SK-MEL-5 (cell line): Measurements from ENCODE around the gene NEDD4L. TPM values are rescaled to one million over a fixed set of nuclear protein-coding genes. Genes with fewer than 3 reads are reported as not detected.
A peak's percentile ranks its signal among the peaks of the same experiment; 100 is the strongest.

Source experiments
- DNase-seq: peaks from one replicate; pipeline ENCODE4 v3.0.0-alpha.2; 2016; ENCODE audit warnings: low read depth, low spot score
- in situ Hi-C: cut with HindIII; loops from 2 replicates; pipeline ENCODE4 v1.10.0; 2016; ENCODE audit warnings: low sequenced_read_pairs, high pct_unique_total_duplicates, low pct_unique_long_range_greater_than_20kb
- total RNA-seq: library from RNA; depleted of rRNA; stranded (reverse); fragments of >200 nt; shearing (Covaris generic); gene quantifications from 2 replicates; pipeline ENCODE4 v1.2.3, GENCODE V29; 2014

The NEDD4L gene
- total RNA-seq, 1 experiment from 2014 or later = 215 TPM

DNA sequence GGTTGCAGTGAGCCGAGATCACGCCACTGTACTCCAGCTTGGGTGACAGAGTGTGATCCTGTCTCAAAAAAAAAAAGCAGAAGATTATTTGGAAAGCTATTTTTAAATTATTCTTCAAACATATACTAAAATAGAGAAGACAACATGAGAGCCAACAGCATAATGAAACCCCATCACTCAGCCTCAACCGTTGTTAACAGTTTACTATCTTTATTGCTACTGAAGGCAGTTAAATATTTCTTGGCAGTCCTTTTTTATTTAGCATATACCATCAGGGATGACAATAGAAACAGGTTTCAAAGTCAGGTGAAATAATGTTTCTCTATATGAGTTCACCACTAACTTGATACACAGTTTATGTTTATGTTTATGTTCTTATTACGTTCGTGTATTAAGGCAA, 157.2 kb downstream of the NEDD4L start:
- in situ Hi-C loops = no loop called here
- no peak for DNase-seq

DNA sequence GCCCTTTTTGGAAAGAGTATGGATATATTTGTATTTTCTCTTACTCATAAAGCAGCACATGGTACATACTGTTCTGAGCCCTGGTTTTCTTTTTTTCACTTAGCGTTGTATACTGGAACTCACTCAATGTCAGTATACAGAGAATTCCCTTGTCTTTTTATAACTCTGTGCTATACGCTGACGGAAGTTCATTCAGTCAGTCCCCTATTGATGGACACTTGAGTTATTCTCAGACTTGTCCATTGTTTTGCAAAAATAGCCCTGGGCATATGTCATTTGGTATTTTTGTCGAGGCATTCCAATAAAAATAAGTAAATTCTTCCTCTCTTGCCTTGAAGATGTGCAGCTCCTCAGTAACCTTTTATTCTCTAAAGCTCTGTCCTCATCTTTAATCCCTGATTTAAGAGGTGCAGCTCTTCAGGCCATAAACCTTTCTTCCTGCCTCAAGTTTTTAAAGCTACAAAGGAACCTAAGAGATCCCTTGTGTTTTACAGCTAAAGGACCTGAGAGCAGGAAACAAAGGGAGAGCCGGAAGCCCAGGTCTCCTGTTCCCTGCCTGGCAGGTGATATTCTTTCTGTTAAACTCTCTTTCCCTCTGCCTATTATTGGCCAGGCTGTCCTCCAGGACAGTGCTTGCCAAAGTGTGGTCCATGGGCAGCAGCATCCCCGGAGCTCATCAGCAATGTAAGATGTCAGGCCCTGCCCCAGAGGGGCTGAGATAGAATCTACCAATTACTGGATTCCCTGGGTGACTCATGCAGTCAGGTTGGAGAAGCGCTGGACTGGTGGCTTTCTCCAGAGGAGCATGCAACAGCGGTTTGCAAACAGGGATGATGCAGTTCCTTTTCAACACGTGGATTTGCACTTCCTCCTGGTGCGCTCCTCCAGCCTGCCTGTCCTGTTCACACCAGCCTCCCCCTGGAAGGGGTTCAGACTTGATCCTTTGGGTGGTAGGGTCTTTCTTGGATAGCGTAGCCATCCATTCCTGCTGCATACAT, 158.0 kb downstream of the NEDD4L start:
- in situ Hi-C loops = no loop called here
- peak; percentile 92 for DNase-seq

DNA sequence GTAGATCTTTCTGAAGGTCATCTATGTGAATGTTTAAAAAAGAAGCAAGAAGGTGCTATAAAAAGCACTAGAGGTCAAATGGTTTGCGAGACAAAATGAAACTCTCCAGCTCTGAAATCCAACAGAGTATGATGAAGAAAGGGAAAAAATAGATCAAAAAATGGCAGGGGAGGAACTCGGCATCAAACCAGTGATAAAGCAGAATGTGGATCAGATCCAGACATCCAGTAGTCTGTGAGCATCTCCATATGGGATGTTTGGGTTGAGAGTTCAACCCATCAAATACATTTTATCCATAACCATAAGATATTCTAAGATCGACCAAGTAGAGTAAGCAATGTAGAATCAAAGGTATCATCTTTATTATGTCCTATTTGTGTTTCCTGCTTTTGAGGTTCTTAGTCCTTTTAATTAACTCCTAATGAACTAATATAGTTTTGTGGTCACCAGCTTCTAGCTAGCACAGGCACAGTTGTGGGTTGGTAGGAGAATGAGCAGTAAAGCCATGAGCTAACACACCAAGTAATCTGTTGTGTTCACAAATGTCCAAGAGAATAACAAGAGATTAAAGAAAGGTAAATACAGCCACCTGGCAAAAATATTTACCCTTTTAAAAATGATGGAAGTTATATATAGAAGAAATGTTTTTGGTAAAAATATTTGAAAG, 160.9 kb downstream of the NEDD4L start:
- in situ Hi-C loops = no loop called here
- no peak for DNase-seq

DNA sequence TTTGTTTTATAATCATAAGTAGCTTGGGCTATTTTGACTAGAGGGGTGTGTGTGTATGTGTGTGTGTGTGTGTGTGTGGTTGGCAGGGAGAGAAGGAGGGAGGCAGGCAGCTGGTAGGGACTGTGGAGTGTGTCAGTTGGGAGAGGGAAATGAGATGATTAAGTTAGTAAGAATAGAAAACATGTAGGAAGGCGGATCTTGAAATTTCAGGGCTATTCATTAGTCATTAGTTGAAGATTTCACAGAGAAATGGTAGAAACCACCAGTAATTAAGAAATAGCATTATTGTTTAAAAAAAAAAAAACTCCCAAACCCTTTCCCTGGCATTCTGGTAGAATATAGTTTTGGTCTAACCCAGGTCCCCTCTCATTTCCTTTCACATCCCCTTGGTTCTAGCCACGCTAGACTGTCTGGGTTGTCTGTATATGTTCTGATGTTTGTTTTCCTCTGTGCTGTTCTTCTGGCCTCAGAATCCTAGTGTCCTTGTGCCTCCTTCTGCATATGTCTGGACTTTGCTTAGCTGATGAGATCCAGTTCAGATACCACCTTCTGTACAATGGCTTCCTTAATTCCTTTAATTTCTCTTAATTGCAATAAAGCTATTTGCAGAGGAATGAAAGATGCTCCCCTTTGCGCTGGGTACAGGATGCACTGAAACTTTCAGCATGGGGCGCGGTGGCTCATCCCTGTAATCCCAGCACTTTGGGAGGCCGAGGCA, 161.6 kb downstream of the NEDD4L start:
- DNase-seq = no peak

DNA sequence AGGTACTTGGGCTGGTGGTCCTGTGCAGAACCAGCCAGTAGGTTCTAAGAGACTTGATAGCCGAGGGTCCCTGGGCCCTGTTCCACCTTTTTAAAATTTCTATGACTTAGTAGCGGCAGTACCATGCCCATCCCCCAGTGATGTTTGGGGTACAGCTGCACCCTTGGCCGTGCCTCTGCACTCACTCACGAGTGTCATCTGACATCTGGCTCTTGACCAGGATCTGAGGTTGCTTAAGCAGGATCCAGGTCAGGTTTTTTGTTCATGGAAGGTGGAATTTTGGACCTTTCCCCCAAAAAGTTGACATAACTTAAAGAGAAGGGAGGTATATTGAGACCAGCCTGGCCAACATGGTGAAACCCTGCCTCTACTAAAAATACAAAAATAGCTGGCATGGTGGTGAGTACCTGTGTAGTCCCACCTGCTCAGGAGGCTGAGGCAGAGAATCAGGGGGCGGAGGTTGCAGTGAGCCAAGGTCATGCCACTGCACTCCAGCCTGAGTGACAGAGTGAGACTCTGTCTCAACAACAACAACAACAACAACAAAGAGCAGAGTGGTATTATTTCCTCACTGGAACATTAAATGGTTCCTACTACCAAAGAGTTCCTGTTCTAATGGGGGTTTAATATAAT, 163.6 kb downstream of the NEDD4L start:
- in situ Hi-C loops = no loop called here
- no peak for DNase-seq

More for the DNA sequence above, 161.6 kb downstream of the NEDD4L start:
- in situ Hi-C loops = no loop called here

DNA sequence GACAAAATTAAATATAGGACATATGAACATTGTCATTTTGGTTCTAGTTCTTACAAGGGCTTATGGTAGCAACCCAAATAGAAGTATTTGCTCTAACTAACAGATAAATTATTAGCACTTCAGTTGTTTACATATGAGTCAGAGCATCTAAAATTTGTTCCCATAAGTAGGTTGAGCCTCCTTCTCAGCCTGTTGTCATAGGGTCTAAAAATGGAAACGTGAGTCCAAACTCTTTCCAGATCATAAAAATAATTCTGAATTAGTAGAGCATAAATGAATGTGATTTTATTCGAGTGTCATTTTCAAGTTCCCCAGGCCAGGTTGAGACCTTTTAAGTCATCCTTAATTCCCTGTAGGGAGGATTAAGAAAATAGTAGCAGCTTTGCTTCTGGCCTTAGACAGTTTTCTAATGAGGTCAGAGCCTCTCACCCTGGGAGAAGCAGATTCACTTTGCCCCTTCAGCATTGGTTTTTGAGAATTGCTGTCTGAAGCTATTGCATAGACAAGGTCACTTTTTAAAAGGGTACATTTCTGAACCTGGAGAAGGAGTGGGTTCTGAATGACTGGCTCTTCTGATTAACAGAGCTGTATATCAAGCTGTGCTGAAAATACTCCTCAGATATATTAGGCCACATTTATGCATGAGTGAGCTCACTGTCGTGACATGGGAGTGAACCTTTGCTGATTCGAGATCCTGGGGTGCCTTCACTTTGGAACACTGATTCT, 164.3 kb downstream of the NEDD4L start:
- in situ Hi-C loops = no loop called here
- no peak for DNase-seq

DNA sequence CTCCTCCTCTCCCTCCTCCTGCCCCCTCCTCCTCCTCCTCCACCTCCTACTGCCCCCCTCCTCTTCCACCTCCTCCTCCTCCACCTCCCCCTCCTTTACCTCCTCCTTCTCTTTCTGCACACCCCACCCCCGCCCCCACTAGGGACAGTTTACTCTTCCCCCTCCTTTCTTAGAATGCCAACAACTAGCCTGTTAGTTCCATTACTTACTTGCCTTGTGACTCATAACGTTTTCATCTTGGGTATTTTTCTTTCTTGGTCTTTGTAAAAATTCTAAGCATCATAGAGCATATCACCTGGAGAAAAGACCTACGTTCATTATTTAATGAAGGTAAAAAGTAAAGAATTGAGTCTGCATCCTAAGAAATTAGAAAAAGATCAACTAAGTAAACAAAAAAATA, 165.3 kb downstream of the NEDD4L start:
- DNase-seq = no peak
- in situ Hi-C loops = no loop called here

DNA sequence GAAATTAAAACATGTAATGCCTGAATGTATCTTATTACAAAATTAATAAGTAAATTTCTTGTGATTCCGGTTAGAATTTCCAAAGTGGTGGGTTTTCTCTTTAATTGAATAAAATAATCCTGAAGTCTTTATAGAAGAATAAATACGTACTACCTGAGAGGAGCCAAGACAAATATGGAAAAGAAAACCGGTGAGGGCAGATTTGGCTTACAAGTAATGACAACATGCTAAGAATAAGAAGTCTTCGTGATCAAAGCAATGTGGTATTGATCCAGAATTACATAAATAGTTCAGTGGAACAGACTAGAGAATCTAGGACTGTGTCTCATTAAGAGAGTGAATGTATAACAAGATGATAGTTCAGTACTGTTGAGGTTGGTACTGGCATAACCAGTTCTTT, 167.5 kb downstream of the NEDD4L start:
- in situ Hi-C loops = no loop called here
- no peak for DNase-seq

DNA sequence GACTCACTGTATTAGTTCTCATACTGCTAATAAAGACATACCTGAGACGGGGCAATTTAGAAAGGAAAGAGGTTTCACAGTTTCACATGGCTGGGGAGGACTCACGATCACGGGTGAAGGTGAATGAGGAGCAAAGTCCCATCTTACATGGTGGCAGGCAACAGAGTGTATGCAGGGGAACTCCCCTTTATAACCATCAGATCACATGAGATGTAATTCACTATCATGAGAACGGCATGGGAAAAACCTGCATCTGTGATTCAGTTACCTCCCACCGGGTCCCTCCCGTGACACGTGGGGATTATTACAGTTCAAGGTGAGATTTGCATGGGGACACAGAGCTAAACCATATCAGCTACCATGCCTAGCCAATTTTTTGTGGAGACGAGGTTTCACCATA, 168.2 kb downstream of the NEDD4L start:
- in situ Hi-C loops = no loop called here
- DNase-seq = no peak

DNA sequence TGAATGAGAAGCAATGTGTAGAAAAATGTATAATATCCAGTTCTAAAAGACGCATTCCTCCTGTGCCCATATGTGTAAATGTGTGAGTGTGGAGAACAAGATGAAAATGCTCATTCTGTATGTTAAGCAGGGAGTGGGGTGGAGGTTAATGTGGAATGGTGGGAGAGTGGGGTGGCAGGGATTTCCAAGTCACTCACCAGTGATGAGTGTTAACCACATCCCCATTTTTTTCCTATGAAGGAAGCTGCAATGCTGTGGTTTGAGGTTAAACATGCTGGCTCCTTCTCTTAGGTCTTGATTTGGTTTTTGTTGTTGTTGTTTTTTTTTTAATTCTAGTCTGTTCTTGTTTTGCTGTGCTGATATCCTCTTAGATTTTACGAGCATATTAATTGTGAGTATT, 169.4 kb downstream of the NEDD4L start:
- in situ Hi-C loops = no loop called here
- DNase-seq = peak; percentile 36

DNA sequence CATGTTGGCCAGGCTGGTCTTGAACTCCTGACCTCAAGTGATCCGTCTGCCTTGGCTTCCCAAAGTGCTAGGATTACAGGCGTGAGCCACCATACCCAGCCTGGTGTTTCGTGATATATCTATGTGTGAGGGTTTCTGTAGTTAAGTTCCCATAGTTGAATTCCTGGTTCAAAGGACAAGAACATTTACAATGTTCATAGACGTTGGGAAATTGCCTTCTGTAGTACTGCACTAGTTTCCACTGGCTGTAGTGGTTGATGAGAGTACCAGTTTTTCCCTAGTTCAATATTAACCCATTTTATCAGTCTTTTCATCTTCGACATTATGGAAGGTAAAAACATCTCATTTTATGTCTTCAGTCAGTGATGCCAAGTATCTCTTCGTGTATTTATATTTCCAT, 171.0 kb downstream of the NEDD4L start:
- DNase-seq = no peak
- in situ Hi-C loops = no loop called here

DNA sequence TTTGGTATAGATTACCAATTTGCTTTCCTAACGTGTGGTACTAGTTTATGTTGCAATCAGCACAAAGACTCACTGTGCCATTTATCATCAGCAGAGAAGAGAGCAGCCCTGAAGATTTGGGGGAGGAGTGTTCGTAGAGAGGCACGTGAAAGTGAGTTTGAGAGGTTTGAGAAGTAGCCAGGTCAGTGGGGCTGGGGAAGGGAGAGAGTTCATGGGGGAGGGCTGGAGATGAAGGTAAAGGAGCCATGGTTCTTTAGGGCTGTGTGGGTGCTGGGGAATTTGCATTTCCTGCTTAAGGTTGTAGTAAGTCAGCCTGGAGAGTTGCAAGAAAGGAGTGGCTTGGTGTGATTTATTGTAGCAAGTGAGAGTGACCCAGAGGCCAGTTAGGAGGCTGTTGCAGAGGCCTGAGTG, 172.1 kb downstream of the NEDD4L start:
- DNase-seq = peak; percentile 56
- in situ Hi-C loops = no loop called here

DNA sequence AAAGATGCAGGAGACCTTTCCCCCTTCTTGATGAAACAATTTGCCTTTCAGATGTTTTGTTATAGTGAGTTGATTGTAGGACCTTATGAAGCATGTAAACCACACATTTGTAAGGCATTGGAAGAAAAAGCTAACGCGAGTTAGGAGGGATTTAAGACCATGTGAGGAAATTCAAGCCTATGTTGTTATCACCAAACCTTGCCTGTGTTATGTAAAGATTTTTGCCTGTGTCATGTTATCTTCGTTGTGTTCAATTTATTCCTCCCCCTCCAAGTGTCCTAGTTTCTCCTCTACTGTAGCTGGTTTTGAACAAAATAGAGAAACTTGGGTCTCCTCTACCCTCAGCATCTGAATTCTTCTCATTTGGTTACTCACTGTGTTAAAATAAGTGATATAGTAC, 173.0 kb downstream of the NEDD4L start:
- in situ Hi-C loops = no loop called here
- DNase-seq = no peak

DNA sequence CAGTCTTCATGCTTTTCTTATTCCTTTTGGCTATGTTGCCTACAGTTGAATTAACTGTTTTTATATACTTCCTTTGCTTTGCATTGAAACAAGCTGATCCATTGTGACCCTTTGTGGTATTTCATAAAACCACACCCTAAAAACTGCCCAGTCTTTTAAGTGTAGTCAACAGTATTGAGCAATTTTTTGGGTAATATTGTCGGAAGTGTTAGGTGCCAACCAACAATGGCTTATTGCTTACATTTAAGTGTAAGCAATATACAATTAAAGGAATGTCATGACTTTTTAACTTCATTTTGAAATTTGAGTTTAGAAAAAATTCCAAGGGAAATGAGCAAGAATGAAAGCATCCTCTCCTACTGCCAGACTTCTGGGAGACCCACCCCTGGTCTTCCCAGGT, 174.1 kb downstream of the NEDD4L start:
- in situ Hi-C loops = no loop called here
- peak; percentile 34 for DNase-seq

DNA sequence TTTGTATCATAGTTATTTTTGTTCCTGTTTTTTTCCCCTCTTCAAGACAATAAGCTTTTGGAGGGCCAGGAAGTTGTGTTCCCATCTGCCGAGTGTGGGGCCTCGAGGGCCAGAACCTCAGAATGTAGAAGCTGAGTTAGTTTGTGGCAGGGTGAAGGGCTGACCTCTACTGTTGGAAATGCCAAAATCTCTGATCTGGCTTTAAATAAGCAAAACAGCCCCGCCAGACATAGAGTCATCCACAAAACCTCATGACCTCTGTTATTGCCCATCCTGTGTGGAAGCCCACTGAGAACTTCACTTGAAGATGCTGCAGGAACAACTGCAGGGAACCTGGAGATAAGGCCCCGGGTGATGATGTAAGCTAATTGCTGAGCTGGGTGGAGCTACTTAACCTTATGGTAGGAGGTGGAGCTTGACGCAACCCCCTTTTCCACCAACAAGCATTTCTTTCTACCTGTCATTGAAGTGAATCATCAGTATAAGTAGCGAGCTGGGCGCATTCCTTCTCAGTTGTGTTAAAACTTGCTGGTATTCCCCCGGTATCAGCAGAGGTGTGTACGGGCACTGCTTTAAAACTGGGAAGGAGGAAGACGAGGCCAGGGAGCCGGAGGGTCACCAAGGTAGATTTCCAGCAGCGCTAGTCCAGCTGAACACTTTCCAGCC, 177.2 kb downstream of the NEDD4L start:
- peak; percentile 77 for DNase-seq
- in situ Hi-C loops = no loop called here

DNA sequence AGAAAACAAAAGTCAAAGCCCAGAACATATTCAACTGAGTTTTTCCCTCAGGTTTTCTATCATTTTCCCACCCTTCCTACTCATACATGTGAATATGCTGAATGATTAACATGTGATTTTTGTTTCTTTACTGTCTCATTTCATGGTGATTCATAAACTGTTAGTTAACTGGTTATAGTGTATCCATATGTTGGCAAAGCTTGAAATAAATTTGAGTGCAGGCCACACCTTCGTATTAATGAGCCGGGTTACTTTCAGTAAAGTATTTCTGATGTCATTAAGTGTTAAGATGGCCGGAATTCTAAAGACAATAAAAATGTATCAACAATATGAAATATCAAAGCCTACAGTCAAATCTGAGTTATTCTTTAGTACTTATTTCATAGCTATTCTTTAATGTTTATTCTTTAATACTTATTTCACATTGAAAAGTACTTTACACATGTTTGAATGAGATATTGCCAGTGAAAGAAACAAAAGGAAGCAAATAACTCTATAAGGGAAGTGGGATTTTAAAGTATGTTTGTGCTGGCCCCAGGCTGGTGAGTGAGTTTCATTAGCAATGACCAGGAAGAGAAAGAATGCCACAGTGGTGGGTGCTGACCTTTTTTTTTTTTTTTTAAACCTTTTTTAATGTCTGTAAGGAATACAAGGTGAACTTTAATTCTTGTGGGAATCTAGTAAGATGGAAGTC, 178.6 kb downstream of the NEDD4L start:
- DNase-seq = no peak
- in situ Hi-C loops = no loop called here
